Activated naive CD4-positive, alpha-beta T cell treated with anti-CD3 and anti-CD28 coated beads, Interleukin-2, amount 10 ng/mL, durations not matched to agents 7 days and 5 days (primary cell): ENCODE data around the gene BCAS3.
"Not testable (repeated sequence)": the region's sequence is repeated elsewhere in the genome, so short reads cannot be mapped to it uniquely, and the experiment has no call there.

Experiments used
- CTCF ChIA-PET: fragments of 350-600 bp; sonication (Branson Sonifier 250); formaldehyde crosslinking; loops from one replicate; lab custom pipeline; 2021; ENCODE audit warnings: antibody characterized with exemption; lab: Charles Lee
- DNase-seq: peaks from one replicate; pipeline ENCODE4 v3.0.0-alpha.2; 2020
- H3K27ac Mint-ChIP-seq: one replicate; pipeline ENCODE4 v1.8.0; 2021; ENCODE audit warnings: mild to moderate bottlenecking, moderate library complexity, mixed read lengths
- H3K27me3 Mint-ChIP-seq: one replicate; pipeline ENCODE4 v1.8.0; 2021; ENCODE audit warnings: mild to moderate bottlenecking, mixed read lengths
- H3K36me3 Mint-ChIP-seq: one replicate; pipeline ENCODE4 v1.8.0; 2021; ENCODE audit warnings: mixed read lengths
- H3K4me1 Mint-ChIP-seq: one replicate; pipeline ENCODE4 v1.8.0; 2021; ENCODE audit warnings: mixed read lengths
- H3K4me3 Mint-ChIP-seq: one replicate; pipeline ENCODE4 v1.8.0; 2021; ENCODE audit warnings: mild to moderate bottlenecking, moderate library complexity, mixed read lengths
- H3K9me3 Mint-ChIP-seq: one replicate; pipeline ENCODE4 v1.8.0; 2021; ENCODE audit warnings: mixed read lengths

Gene BCAS3

GRCh38 chr17:60862482-60862881, 184.8 kb downstream of the BCAS3 start:
- H3K4me3 Mint-ChIP-seq = no peak overlapping the region
- no peak overlapping the region for H3K27ac Mint-ChIP-seq
- H3K9me3 Mint-ChIP-seq = no peaks in the 10 kb centered on the region
- CTCF ChIA-PET = no interaction called here
- H3K27me3 Mint-ChIP-seq = no peaks in the 10 kb centered on the region
- DNase-seq = no peak
- H3K36me3 Mint-ChIP-seq = no peaks in the 10 kb centered on the region
- H3K4me1 Mint-ChIP-seq = peaks cover 14% of the 10 kb centered on the region

GRCh38 chr17:60863892-60864707, 186.4 kb downstream of the BCAS3 start:
- CTCF ChIA-PET = no interaction called here
- H3K36me3 Mint-ChIP-seq = no peaks in the 10 kb centered on the region
- no peak for DNase-seq
- H3K4me1 Mint-ChIP-seq = peaks cover 14% of the 10 kb centered on the region
- H3K27ac Mint-ChIP-seq = no peak overlapping the region
- H3K27me3 Mint-ChIP-seq = no peaks in the 10 kb centered on the region
- no peak overlapping the region for H3K4me3 Mint-ChIP-seq
- no peaks in the 10 kb centered on the region for H3K9me3 Mint-ChIP-seq

- H3K27me3 Mint-ChIP-seq = no peaks in the 10 kb centered on the region
- H3K27ac Mint-ChIP-seq = no peak overlapping the region
- no peak overlapping the region for H3K4me3 Mint-ChIP-seq
- H3K9me3 Mint-ChIP-seq = no peaks in the 10 kb centered on the region
- peaks cover 14% of the 10 kb centered on the region for H3K4me1 Mint-ChIP-seq
- CTCF ChIA-PET = no interaction called here
- DNase-seq = no peak
- H3K36me3 Mint-ChIP-seq = no peaks in the 10 kb centered on the region
These were observed 187.0 kb downstream of the BCAS3 start for GRCh38 chr17:60864708-60865005.

- no peak for DNase-seq
- no peaks in the 10 kb centered on the region for H3K36me3 Mint-ChIP-seq
- peaks cover 5% of the 10 kb centered on the region for H3K4me1 Mint-ChIP-seq
- H3K27ac Mint-ChIP-seq = no peak overlapping the region
- no peak overlapping the region for H3K4me3 Mint-ChIP-seq
- peaks cover 4% of the 10 kb centered on the region for H3K27me3 Mint-ChIP-seq
- no peaks in the 10 kb centered on the region for H3K9me3 Mint-ChIP-seq
- CTCF ChIA-PET = no interaction called here
These were observed 197.1 kb downstream of the BCAS3 start for GRCh38 chr17:60874772-60875171.

- H3K27me3 Mint-ChIP-seq, H3K9me3 Mint-ChIP-seq, DNase-seq, H3K4me1 Mint-ChIP-seq, CTCF ChIA-PET, H3K36me3 Mint-ChIP-seq, H3K27ac Mint-ChIP-seq, H3K4me3 Mint-ChIP-seq: not testable (repeated sequence)
These were observed 209.3 kb downstream of the BCAS3 start for GRCh38 chr17:60886731-60887613.

- H3K27me3 Mint-ChIP-seq = no peaks in the 10 kb centered on the region
- no peak for DNase-seq
- no peak overlapping the region for H3K27ac Mint-ChIP-seq
- no peak overlapping the region for H3K4me3 Mint-ChIP-seq
- CTCF ChIA-PET = no interaction called here
- H3K4me1 Mint-ChIP-seq = no peaks in the 10 kb centered on the region
- H3K9me3 Mint-ChIP-seq = no peaks in the 10 kb centered on the region
- no peaks in the 10 kb centered on the region for H3K36me3 Mint-ChIP-seq
These were observed 210.0 kb downstream of the BCAS3 start for GRCh38 chr17:60887614-60888028.

- Mint-ChIP-seq H3K9me3 (peaks cover 4% of the 10 kb centered on the region), H3K36me3 (no peaks in the 10 kb centered on the region), H3K4me3 (no peak overlapping the region), H3K4me1 (no peaks in the 10 kb centered on the region), H3K27ac (no peak overlapping the region), H3K27me3 (no peaks in the 10 kb centered on the region)
- CTCF ChIA-PET = no interaction called here
- no peak for DNase-seq
These were observed 211.4 kb downstream of the BCAS3 start for GRCh38 chr17:60888812-60889709.

GRCh38 chr17:60891149-60891548, 213.5 kb downstream of the BCAS3 start:
- DNase-seq = no peak
- Mint-ChIP-seq H3K27me3 (no peaks in the 10 kb centered on the region), H3K36me3 (no peaks in the 10 kb centered on the region), H3K4me3 (no peak overlapping the region), H3K4me1 (no peaks in the 10 kb centered on the region), H3K9me3 (peaks cover 4% of the 10 kb centered on the region), H3K27ac (no peak overlapping the region)
- CTCF ChIA-PET = no interaction called here

- Mint-ChIP-seq H3K4me1 (no peaks in the 10 kb centered on the region), H3K4me3 (no peak overlapping the region), H3K36me3 (peaks cover 2% of the 10 kb centered on the region), H3K27ac (no peak overlapping the region), H3K27me3 (no peaks in the 10 kb centered on the region), H3K9me3 (peaks cover 10% of the 10 kb centered on the region)
- no peak for DNase-seq
- CTCF ChIA-PET = no interaction called here
These were observed 215.8 kb downstream of the BCAS3 start for GRCh38 chr17:60893475-60893874.

GRCh38 chr17:60896996-60897395, 219.3 kb downstream of the BCAS3 start:
- no peak for DNase-seq
- no peaks in the 10 kb centered on the region for H3K4me1 Mint-ChIP-seq
- no peak overlapping the region for H3K27ac Mint-ChIP-seq
- H3K9me3 Mint-ChIP-seq = peaks cover 10% of the 10 kb centered on the region
- H3K27me3 Mint-ChIP-seq = no peaks in the 10 kb centered on the region
- CTCF ChIA-PET = no interaction called here
- peaks cover 2% of the 10 kb centered on the region for H3K36me3 Mint-ChIP-seq
- no peak overlapping the region for H3K4me3 Mint-ChIP-seq

GRCh38 chr17:60899115-60899514, 221.5 kb downstream of the BCAS3 start:
- H3K9me3 Mint-ChIP-seq = peaks cover 6% of the 10 kb centered on the region
- CTCF ChIA-PET = interaction anchor here (1.1 kb wide), 1 partner anchor 11 kb away, joined by 3 read pairs; no protein-coding TSS in a partner anchor
- no peak overlapping the region for H3K4me3 Mint-ChIP-seq
- H3K27ac Mint-ChIP-seq = no peak overlapping the region
- no peak for DNase-seq
- peaks cover 2% of the 10 kb centered on the region for H3K36me3 Mint-ChIP-seq
- no peaks in the 10 kb centered on the region for H3K27me3 Mint-ChIP-seq
- H3K4me1 Mint-ChIP-seq = no peaks in the 10 kb centered on the region

GRCh38 chr17:60900688-60901087, 223.0 kb downstream of the BCAS3 start:
- no peak for DNase-seq
- Mint-ChIP-seq H3K4me3 (no peak overlapping the region), H3K27ac (no peak overlapping the region), H3K36me3 (peaks cover 2% of the 10 kb centered on the region), H3K9me3 (peaks cover 6% of the 10 kb centered on the region), H3K27me3 (no peaks in the 10 kb centered on the region), H3K4me1 (no peaks in the 10 kb centered on the region)
- CTCF ChIA-PET = no interaction called here

GRCh38 chr17:60901242-60901641, 223.6 kb downstream of the BCAS3 start:
- no peaks in the 10 kb centered on the region for H3K27me3 Mint-ChIP-seq
- no peak overlapping the region for H3K4me3 Mint-ChIP-seq
- no peak for DNase-seq
- no peaks in the 10 kb centered on the region for H3K4me1 Mint-ChIP-seq
- CTCF ChIA-PET = no interaction called here
- peaks cover 2% of the 10 kb centered on the region for H3K36me3 Mint-ChIP-seq
- peaks cover 6% of the 10 kb centered on the region for H3K9me3 Mint-ChIP-seq
- no peak overlapping the region for H3K27ac Mint-ChIP-seq

GRCh38 chr17:60901806-60902205, 224.2 kb downstream of the BCAS3 start:
- CTCF ChIA-PET = no interaction called here
- Mint-ChIP-seq H3K27ac (no peak overlapping the region), H3K9me3 (peaks cover 4% of the 10 kb centered on the region), H3K36me3 (peaks cover under 1% of the 10 kb centered on the region), H3K27me3 (no peaks in the 10 kb centered on the region), H3K4me3 (no peak overlapping the region), H3K4me1 (no peaks in the 10 kb centered on the region)
- DNase-seq = no peak
